HEK293 (cell line): ENCODE results near the gene PAX7.

Experiments used
- CTCF ChIA-PET: fragments of 350-600 bp; formaldehyde crosslinking; extraction: SDS; loops from one replicate; lab custom pipeline; 2021; ENCODE audit warnings: antibody characterized with exemption; lab: Yijun Ruan, JAX
- POLR2A ChIA-PET: fragments of 300-600 bp; formaldehyde crosslinking; extraction: SDS; loops from one replicate; lab custom pipeline; 2020; ENCODE audit warnings: antibody characterized with exemption, inconsistent platforms; lab: Yijun Ruan, JAX
- H3K27ac ChIP-seq: fragments of 200-500 bp; sonication (Bioruptor generic); 2 replicates; pipeline ENCODE4 v1.5.1; 2014; ENCODE audit warnings: low read depth, low read length, control low read depth, inconsistent platforms; ENCODE audit errors: extremely low read depth
- H3K36me3 ChIP-seq, 2 experiments: fragments of 200-500 bp in 1 of 2; sonication (Bioruptor generic) in 1 of 2; 1 replicate in 1 of 2; 2 replicates in 1 of 2; pipeline ENCODE4 v1.5.1; 2014 to 2017; ENCODE audit warnings: inconsistent platforms in 2 of 2, low read length in 2 of 2; ENCODE audit not compliant: control insufficient read depth in 2 of 2, insufficient read depth in 1 of 2
- H3K4me1 ChIP-seq: fragments of 200-500 bp; sonication (Bioruptor generic); 2 replicates; pipeline ENCODE4 v1.5.1; 2014; ENCODE audit warnings: mild to moderate bottlenecking, low read length, inconsistent platforms; ENCODE audit not compliant: control insufficient read depth, insufficient read depth
- H3K4me3 ChIP-seq: 2 replicates; pipeline ENCODE4 v1.5.1; 2011; ENCODE audit warnings: low read depth, mild to moderate bottlenecking, control low read depth, low read length, moderate library complexity
- H3K9me3 ChIP-seq: fragments of 200-500 bp; sonication (Bioruptor generic); 2 replicates; pipeline ENCODE4 v1.5.1; 2014; ENCODE audit warnings: low read depth, low read length, inconsistent platforms; ENCODE audit not compliant: control insufficient read depth, insufficient read depth
- ZFP37 ChIP-seq: fragments of 450-650 bp; formaldehyde crosslinking; IDR thresholded peaks from 2 replicates; pipeline ENCODE4 v1.5.1; 2016; ENCODE audit warnings: missing biosample characterization, missing genetic modification characterization
- ZNF133 ChIP-seq: fragments of 450-650 bp; formaldehyde crosslinking; IDR thresholded peaks from 2 replicates; pipeline ENCODE4 v1.5.1; 2016; ENCODE audit warnings: missing biosample characterization, missing genetic modification characterization
- ZNF175 ChIP-seq: fragments of 450-650 bp; formaldehyde crosslinking; IDR thresholded peaks from 2 replicates; pipeline ENCODE4 v1.5.1; 2016; ENCODE audit warnings: missing biosample characterization, missing genetic modification characterization
- ZNF530 ChIP-seq: fragments of 450-650 bp; formaldehyde crosslinking; IDR thresholded peaks from 2 replicates; pipeline ENCODE4 v1.5.1; 2016; ENCODE audit warnings: low read depth, missing biosample characterization, missing genetic modification characterization
- ZNF623 ChIP-seq: fragments of 450-650 bp; formaldehyde crosslinking; IDR thresholded peaks from 2 replicates; pipeline ENCODE4 v1.5.1; 2016; ENCODE audit warnings: missing biosample characterization, missing genetic modification characterization
- ZNF626 ChIP-seq: fragments of 450-650 bp; sonication (Bioruptor Pico); formaldehyde crosslinking; IDR thresholded peaks from 2 replicates; pipeline ENCODE4 v1.5.1; 2018; ENCODE audit warnings: missing biosample characterization, missing genetic modification characterization, inconsistent platforms
- ZNF701 ChIP-seq: fragments of 450-650 bp; formaldehyde crosslinking; IDR thresholded peaks from 2 replicates; pipeline ENCODE4 v1.5.1; 2016; ENCODE audit warnings: missing biosample characterization, missing genetic modification characterization
- ZNF843 ChIP-seq: fragments of 450-650 bp; formaldehyde crosslinking; IDR thresholded peaks from 2 replicates; pipeline ENCODE4 v1.5.1; 2016; ENCODE audit warnings: missing biosample characterization, missing genetic modification characterization
- TF ChIP-seq, protein P1 (sequence below): fragments of 450-650 bp; formaldehyde crosslinking; conservative IDR thresholded peaks from 2 replicates; pipeline ENCODE4 v1.5.1; 2016; ENCODE audit warnings: low read depth, missing biosample characterization, missing genetic modification characterization
- TF ChIP-seq, protein P2 (sequence below): fragments of 450-650 bp; formaldehyde crosslinking; IDR thresholded peaks from 2 replicates; pipeline ENCODE4 v1.5.1; 2016; ENCODE audit warnings: missing biosample characterization, missing genetic modification characterization
- TF ChIP-seq, protein P3 (sequence below): sonication (generic); formaldehyde crosslinking; IDR thresholded peaks from 2 replicates; pipeline ENCODE4 v1.8.1; 2022; ENCODE audit warnings: mild to moderate bottlenecking, moderate library complexity, missing genetic modification reagents
- TF ChIP-seq, protein P4 (sequence below): fragments of 450-650 bp; formaldehyde crosslinking; optimal IDR thresholded peaks from 2 replicates; pipeline ENCODE3; 2016; ENCODE audit warnings: missing biosample characterization, mild to moderate bottlenecking, missing genetic modification characterization
- TF ChIP-seq, protein P5 (sequence below): fragments of 450-650 bp; IDR thresholded peaks from 2 replicates; pipeline ENCODE4 v1.5.1; 2018; ENCODE audit warnings: missing biosample characterization, mild to moderate bottlenecking, missing genetic modification characterization

The PAX7 gene

DNA sequence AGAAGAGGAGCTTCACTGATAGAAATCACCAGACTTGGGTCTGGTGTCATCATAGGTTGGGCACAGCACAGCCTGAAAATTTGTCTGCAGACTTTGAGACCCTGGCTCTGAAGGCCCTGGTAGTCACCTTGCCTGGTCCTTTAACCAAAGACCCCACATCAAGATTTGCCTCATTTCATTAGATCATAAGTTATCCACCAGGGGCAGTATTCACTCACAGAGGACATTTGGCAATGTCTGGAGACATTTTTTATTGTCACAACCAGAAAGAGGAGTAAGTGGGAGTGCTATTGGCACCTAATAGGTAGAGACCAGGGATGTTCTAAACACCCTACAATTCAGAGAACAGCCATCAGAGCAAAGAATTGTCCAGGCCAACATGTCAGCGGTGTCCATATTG lies 22.1 kb upstream of the PAX7 start:
- Histone ChIP-seq H3K4me1 (no peaks in the 10 kb centered on the region), H3K4me3 (no peak overlapping the region), H3K36me3 (no peaks in the 10 kb centered on the region)
- CTCF ChIA-PET, result interaction anchor here (0.6 to 2.3 kb wide), 13 partner anchors 9 to 266 kb away, joined by 3 to 11 read pairs (median 3); no protein-coding TSS in a partner anchor
- TF ChIP-seq, protein P1, sequence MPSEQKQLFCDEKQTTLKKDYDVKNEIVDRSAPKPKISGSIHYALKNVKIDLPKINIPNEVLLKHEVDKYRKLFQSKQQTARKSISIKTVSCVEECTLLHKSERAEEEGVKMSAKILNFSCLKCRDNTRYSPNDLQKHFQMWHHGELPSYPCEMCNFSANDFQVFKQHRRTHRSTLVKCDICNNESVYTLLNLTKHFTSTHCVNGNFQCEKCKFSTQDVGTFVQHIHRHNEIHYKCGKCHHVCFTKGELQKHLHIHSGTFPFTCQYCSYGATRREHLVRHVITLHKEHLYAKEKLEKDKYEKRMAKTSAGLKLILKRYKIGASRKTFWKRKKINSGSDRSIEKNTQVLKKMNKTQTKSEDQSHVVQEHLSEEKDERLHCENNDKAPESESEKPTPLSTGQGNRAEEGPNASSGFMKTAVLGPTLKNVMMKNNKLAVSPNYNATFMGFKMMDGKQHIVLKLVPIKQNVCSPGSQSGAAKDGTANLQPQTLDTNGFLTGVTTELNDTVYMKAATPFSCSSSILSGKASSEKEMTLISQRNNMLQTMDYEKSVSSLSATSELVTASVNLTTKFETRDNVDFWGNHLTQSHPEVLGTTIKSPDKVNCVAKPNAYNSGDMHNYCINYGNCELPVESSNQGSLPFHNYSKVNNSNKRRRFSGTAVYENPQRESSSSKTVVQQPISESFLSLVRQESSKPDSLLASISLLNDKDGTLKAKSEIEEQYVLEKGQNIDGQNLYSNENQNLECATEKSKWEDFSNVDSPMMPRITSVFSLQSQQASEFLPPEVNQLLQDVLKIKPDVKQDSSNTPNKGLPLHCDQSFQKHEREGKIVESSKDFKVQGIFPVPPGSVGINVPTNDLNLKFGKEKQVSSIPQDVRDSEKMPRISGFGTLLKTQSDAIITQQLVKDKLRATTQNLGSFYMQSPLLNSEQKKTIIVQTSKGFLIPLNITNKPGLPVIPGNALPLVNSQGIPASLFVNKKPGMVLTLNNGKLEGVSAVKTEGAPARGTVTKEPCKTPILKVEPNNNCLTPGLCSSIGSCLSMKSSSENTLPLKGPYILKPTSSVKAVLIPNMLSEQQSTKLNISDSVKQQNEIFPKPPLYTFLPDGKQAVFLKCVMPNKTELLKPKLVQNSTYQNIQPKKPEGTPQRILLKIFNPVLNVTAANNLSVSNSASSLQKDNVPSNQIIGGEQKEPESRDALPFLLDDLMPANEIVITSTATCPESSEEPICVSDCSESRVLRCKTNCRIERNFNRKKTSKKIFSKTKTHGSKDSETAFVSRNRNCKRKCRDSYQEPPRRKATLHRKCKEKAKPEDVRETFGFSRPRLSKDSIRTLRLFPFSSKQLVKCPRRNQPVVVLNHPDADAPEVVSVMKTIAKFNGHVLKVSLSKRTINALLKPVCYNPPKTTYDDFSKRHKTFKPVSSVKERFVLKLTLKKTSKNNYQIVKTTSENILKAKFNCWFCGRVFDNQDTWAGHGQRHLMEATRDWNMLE, result no peak
- no peak for TF ChIP-seq ZNF843
- no peak for TF ChIP-seq ZNF623 (tag by site-specific recombination)
- no peak for TF ChIP-seq ZNF133 (tag by site-specific recombination)
- TF ChIP-seq, protein P2, sequence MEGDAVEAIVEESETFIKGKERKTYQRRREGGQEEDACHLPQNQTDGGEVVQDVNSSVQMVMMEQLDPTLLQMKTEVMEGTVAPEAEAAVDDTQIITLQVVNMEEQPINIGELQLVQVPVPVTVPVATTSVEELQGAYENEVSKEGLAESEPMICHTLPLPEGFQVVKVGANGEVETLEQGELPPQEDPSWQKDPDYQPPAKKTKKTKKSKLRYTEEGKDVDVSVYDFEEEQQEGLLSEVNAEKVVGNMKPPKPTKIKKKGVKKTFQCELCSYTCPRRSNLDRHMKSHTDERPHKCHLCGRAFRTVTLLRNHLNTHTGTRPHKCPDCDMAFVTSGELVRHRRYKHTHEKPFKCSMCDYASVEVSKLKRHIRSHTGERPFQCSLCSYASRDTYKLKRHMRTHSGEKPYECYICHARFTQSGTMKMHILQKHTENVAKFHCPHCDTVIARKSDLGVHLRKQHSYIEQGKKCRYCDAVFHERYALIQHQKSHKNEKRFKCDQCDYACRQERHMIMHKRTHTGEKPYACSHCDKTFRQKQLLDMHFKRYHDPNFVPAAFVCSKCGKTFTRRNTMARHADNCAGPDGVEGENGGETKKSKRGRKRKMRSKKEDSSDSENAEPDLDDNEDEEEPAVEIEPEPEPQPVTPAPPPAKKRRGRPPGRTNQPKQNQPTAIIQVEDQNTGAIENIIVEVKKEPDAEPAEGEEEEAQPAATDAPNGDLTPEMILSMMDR, result no peak
- TF ChIP-seq, protein P3, sequence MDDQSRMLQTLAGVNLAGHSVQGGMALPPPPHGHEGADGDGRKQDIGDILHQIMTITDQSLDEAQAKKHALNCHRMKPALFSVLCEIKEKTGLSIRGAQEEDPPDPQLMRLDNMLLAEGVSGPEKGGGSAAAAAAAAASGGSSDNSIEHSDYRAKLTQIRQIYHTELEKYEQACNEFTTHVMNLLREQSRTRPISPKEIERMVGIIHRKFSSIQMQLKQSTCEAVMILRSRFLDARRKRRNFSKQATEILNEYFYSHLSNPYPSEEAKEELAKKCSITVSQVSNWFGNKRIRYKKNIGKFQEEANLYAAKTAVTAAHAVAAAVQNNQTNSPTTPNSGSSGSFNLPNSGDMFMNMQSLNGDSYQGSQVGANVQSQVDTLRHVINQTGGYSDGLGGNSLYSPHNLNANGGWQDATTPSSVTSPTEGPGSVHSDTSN (CRISPR knock-in tag), result no peak
- TF ChIP-seq, protein P4, sequence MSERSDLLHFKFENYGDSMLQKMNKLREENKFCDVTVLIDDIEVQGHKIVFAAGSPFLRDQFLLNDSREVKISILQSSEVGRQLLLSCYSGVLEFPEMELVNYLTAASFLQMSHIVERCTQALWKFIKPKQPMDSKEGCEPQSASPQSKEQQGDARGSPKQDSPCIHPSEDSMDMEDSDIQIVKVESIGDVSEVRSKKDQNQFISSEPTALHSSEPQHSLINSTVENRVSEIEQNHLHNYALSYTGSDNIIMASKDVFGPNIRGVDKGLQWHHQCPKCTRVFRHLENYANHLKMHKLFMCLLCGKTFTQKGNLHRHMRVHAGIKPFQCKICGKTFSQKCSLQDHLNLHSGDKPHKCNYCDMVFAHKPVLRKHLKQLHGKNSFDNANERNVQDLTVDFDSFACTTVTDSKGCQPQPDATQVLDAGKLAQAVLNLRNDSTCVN (tag by site-specific recombination), result no peak
- TF ChIP-seq ZNF175 (tag by site-specific recombination), result no peak
- no peak for TF ChIP-seq ZNF701 (tag by site-specific recombination)
- TF ChIP-seq ZFP37 (tag by site-specific recombination), result no peak
- TF ChIP-seq, all 188 proteins: peak for 0
- POLR2A ChIA-PET, result no interaction called here
- Histone ChIP-seq H3K27ac (no peak overlapping the region), H3K9me3 (no peaks in the 10 kb centered on the region)

DNA sequence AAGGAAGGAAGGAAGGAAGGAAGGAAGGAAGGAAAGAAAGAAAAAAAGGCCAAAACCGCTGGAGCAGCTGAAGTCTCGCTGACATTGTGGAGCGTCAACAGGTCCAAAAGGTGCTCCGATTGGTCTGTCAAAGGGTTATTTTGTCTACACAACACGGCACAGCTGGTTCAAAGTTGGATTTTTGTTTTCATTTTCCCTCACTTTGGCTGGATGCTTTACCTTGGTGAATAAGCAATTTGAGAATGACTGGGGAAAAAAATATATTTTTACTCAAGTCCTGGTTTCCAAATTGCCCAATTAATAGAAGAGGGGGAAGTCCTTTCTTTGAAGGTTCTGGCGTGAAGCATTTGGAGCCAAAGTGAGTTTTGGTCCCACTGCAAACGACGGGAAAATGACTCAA lies 19.3 kb upstream of the PAX7 start:
- CTCF ChIA-PET, result interaction anchor here (0.6 to 1.2 kb wide), 3 partner anchors 10 to 70 kb away, joined by 3 to 5 read pairs (median 3); no protein-coding TSS in a partner anchor
- Histone ChIP-seq H3K4me3 (no peak overlapping the region), H3K36me3 (no peaks in the 10 kb centered on the region), H3K9me3 (no peaks in the 10 kb centered on the region), H3K27ac (no peak overlapping the region)
- POLR2A ChIA-PET, result no interaction called here
- TF ChIP-seq ZNF530 (tag by site-specific recombination) (no peak), ZNF626 (tag by site-specific recombination) (no peak)
- TF ChIP-seq, protein P5, sequence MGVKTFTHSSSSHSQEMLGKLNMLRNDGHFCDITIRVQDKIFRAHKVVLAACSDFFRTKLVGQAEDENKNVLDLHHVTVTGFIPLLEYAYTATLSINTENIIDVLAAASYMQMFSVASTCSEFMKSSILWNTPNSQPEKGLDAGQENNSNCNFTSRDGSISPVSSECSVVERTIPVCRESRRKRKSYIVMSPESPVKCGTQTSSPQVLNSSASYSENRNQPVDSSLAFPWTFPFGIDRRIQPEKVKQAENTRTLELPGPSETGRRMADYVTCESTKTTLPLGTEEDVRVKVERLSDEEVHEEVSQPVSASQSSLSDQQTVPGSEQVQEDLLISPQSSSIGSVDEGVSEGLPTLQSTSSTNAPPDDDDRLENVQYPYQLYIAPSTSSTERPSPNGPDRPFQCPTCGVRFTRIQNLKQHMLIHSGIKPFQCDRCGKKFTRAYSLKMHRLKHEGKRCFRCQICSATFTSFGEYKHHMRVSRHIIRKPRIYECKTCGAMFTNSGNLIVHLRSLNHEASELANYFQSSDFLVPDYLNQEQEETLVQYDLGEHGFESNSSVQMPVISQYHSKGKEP (tag by site-specific recombination), result no peak
- TF ChIP-seq, all 188 proteins: peak for 0
- H3K4me1 ChIP-seq, result no peaks in the 10 kb centered on the region
